ENCODE results near the gene FYN.

DNA sequence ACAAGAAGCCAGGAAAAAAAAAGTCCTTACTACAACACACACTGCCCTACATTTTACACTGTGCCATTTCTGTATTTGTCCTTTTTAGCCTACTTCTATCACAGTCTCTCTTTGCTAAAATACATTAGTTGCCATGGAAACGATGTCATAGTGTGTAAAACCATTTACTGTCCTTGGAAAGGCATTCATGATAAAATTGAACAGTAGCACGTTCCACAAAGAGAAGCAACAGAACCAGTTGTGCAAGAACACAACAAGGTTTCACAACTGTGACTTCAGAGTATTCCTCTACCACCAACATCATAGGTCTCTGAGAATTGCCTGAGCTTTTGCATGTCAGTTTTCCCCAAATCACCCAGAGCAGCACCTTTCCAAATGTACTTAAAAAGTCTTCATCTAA is 20.5 kb downstream of the FYN start:
- TF ChIP-seq, protein P1, sequence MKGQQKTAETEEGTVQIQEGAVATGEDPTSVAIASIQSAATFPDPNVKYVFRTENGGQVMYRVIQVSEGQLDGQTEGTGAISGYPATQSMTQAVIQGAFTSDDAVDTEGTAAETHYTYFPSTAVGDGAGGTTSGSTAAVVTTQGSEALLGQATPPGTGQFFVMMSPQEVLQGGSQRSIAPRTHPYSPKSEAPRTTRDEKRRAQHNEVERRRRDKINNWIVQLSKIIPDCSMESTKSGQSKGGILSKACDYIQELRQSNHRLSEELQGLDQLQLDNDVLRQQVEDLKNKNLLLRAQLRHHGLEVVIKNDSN (IDR thresholded peaks at IDR 0.05; ENCODE audit: borderline replicate concordance, extremely low read length, insufficient read depth, low read depth, low read length), result no peak
- no peak for TF ChIP-seq EZH2 (IDR thresholded peaks at IDR 0.05; ENCODE audit: borderline replicate concordance, control insufficient read depth, low read depth, low read length)
- TF ChIP-seq POLR2A (IDR thresholded peaks at IDR 0.05; ENCODE audit: low read depth, low read length), result no peak
- TF ChIP-seq, protein P2, sequence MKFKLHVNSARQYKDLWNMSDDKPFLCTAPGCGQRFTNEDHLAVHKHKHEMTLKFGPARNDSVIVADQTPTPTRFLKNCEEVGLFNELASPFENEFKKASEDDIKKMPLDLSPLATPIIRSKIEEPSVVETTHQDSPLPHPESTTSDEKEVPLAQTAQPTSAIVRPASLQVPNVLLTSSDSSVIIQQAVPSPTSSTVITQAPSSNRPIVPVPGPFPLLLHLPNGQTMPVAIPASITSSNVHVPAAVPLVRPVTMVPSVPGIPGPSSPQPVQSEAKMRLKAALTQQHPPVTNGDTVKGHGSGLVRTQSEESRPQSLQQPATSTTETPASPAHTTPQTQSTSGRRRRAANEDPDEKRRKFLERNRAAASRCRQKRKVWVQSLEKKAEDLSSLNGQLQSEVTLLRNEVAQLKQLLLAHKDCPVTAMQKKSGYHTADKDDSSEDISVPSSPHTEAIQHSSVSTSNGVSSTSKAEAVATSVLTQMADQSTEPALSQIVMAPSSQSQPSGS (IDR thresholded peaks at IDR 0.05; ENCODE audit: low read length), result no peak
- no peak for TF ChIP-seq JUNB (IDR thresholded peaks at IDR 0.05)
- no peak for TF ChIP-seq ESRRA (IDR thresholded peaks at IDR 0.05; ENCODE audit: low read length)
- no peak for TF ChIP-seq SP1 (IDR thresholded peaks at IDR 0.05; ENCODE audit: low read depth, low read length)
- TF ChIP-seq MXI1 (IDR thresholded peaks at IDR 0.05; ENCODE audit: low read depth, low read length), result no peak
- TF ChIP-seq BCL11A (IDR thresholded peaks at IDR 0.05; ENCODE audit: low read depth, low read length), result no peak
- TF ChIP-seq RBBP5 (conservative IDR thresholded peaks at IDR 0.05), result no peak
- TF ChIP-seq ZNF207 (IDR thresholded peaks at IDR 0.05; ENCODE audit: borderline replicate concordance), result no peak
- no peak for TF ChIP-seq CHD2 (IDR thresholded peaks at IDR 0.05; ENCODE audit: borderline replicate concordance, low read depth, low read length)
